HepG2 (cell line): Measurements from ENCODE around the gene CDH23. TPM values are rescaled to one million over a fixed set of nuclear protein-coding genes. Genes with fewer than 3 reads are reported as not detected.

ENCODE experiments used
- CSRNP1 ChIP-seq: sonication (generic); formaldehyde crosslinking; IDR thresholded peaks from 2 replicates; pipeline ENCODE4 v1.8.1; 2023; ENCODE audit warnings: mild to moderate bottlenecking, missing genetic modification reagents
- CTCF ChIP-seq: sonication (generic); formaldehyde crosslinking; IDR thresholded peaks from 2 replicates; pipeline ENCODE4 v1.5.0; 2020; ENCODE audit warnings: mild to moderate bottlenecking, missing genetic modification reagents, moderate library complexity
- EP300 ChIP-seq, 3 experiments: sonication (generic) in 1 of 3; formaldehyde crosslinking in 1 of 3; IDR thresholded peaks; 2 replicates each; pipeline versions ENCODE4 v1.5.1 to v1.6.1; 2011 to 2020; ENCODE audit warnings: low read depth in 2 of 3, low read length in 2 of 3, borderline replicate concordance in 1 of 3, improper control_type of control experiment in 1 of 3, mild to moderate bottlenecking in 1 of 3, missing genetic modification reagents in 1 of 3, moderate library complexity in 1 of 3
- HMGXB4 ChIP-seq, 2 experiments: sonication (generic) in 1 of 2; formaldehyde crosslinking in 1 of 2; IDR thresholded peaks; 2 replicates each; pipeline versions ENCODE4 v1.4.0 to v1.6.1; 2018 to 2020; ENCODE audit warnings: missing genetic modification reagents in 2 of 2, borderline replicate concordance in 1 of 2, low read depth in 1 of 2, mild to moderate bottlenecking in 1 of 2, missing biosample characterization in 1 of 2
- KDM3A ChIP-seq: IDR thresholded peaks from 2 replicates; pipeline ENCODE4 v1.6.1; 2018; ENCODE audit warnings: low read depth, missing compliant biosample characterization
- KDM4B ChIP-seq: sonication (generic); formaldehyde crosslinking; IDR thresholded peaks from 2 replicates; pipeline ENCODE4 v1.4.0; 2020; ENCODE audit warnings: missing genetic modification reagents
- NR1H2 ChIP-seq: sonication (generic); formaldehyde crosslinking; IDR thresholded peaks from 2 replicates; pipeline ENCODE4 v1.8.1; 2022; ENCODE audit warnings: low read depth, missing genetic modification reagents, borderline replicate concordance
- PATZ1 ChIP-seq: sonication (generic); formaldehyde crosslinking; IDR thresholded peaks from 2 replicates; pipeline ENCODE4 v1.4.0; 2020; ENCODE audit warnings: missing genetic modification reagents
- RAD21 ChIP-seq: fragments of 450-650 bp; formaldehyde crosslinking; IDR thresholded peaks from 2 replicates; pipeline ENCODE4 v1.5.0; 2020; ENCODE audit warnings: mild to moderate bottlenecking
- SRY ChIP-seq: sonication (generic); formaldehyde crosslinking; IDR thresholded peaks from 2 replicates; pipeline ENCODE4 v1.8.0; 2022; ENCODE audit warnings: mild to moderate bottlenecking, missing genetic modification reagents
- TBX3 ChIP-seq: fragments of 450-650 bp; IDR thresholded peaks from 2 replicates; pipeline ENCODE4 v1.6.1; 2017; ENCODE audit warnings: antibody characterized with exemption, mild to moderate bottlenecking, inconsistent platforms, borderline replicate concordance
- XBP1 ChIP-seq: sonication (generic); formaldehyde crosslinking; IDR thresholded peaks from 2 replicates; pipeline ENCODE4 v1.5.0; 2020; ENCODE audit warnings: missing genetic modification reagents
- ZBTB7A ChIP-seq: sonication (generic); formaldehyde crosslinking; IDR thresholded peaks from 2 replicates; pipeline ENCODE4 v1.8.0; 2022; ENCODE audit warnings: mild to moderate bottlenecking, missing genetic modification reagents
- ZNF296 ChIP-seq: sonication (generic); formaldehyde crosslinking; conservative IDR thresholded peaks from 2 replicates; pipeline ENCODE4 v1.5.0; 2020; ENCODE audit warnings: mild to moderate bottlenecking, missing genetic modification reagents
- ZNF569 ChIP-seq: sonication (generic); formaldehyde crosslinking; IDR thresholded peaks from 2 replicates; pipeline ENCODE4 v1.5.0; 2020; ENCODE audit warnings: mild to moderate bottlenecking, missing genetic modification reagents, moderate library complexity, borderline replicate concordance
- ZNF616 ChIP-seq: sonication (generic); formaldehyde crosslinking; IDR thresholded peaks from 2 replicates; pipeline ENCODE4 v1.5.0; 2020; ENCODE audit warnings: low read depth, mild to moderate bottlenecking, missing genetic modification reagents
- ZNF724P ChIP-seq: sonication (generic); formaldehyde crosslinking; IDR thresholded peaks from 2 replicates; pipeline ENCODE4 v1.8.0; 2022; ENCODE audit warnings: missing genetic modification reagents, borderline replicate concordance
- ZNF761 ChIP-seq: sonication (generic); formaldehyde crosslinking; conservative IDR thresholded peaks from 2 replicates; pipeline ENCODE4 v1.4.0; 2020; ENCODE audit warnings: mild to moderate bottlenecking, missing genetic modification reagents
- ZNF782 ChIP-seq: sonication (generic); formaldehyde crosslinking; IDR thresholded peaks from 2 replicates; pipeline ENCODE4 v1.4.0; 2020; ENCODE audit warnings: missing genetic modification reagents, mild to moderate bottlenecking, borderline replicate concordance
- polyA plus RNA-seq, 8 experiments: library from polyadenylated mRNA; depleted of rRNA in 3 of 8; stranded (reverse) in 7 of 8; unstranded in 1 of 8; fragments of >200 nt; fragmentation: Illumina TruSeq in 4 of 8; extraction: Trizol in 4 of 8; gene quantifications; 2 replicates each; pipeline versions ENCODE4 v1.2.1 to v1.2.3, GENCODE V29; 2011 to 2016; ENCODE audit warnings: low read depth in 4 of 8, missing spikeins in 1 of 8, mixed read lengths in 1 of 8; ENCODE audit not compliant: insufficient read depth in 1 of 8
- total RNA-seq, 5 experiments: library from RNA; depleted of rRNA; stranded (reverse); fragments of >200 nt; fragmentation: Illumina TruSeq; extraction: Trizol; gene quantifications; 2 replicates each; pipeline ENCODE4 v1.2.3, GENCODE V29; 2016; ENCODE audit warnings: low read depth in 1 of 5

CDH23 gene
- total and polyA plus RNA-seq, 2 of the 13 experiments (the other 11 are each of a cell fraction or from before 2014, with no cell fraction given): 0.13 TPM; not detected in 1

- 0 out of 2 replicates have a peak, but pooled peaks have one; percentile 32 for TF ChIP-seq ZBTB7A
- TF ChIP-seq ZNF724P (CRISPR knock-in tag): no peak
- no peak for TF ChIP-seq SRY (CRISPR knock-in tag)
- TF ChIP-seq NR1H2: no peak
- TF ChIP-seq ZNF616 (CRISPR knock-in tag): no peak
- TF ChIP-seq TBX3: no peak
- no peak; the same call in 1 of the 2 replicates for TF ChIP-seq KDM4B (CRISPR knock-in tag)
- 0 out of 4 replicates have a peak, but pooled peaks of 1 of the 2 experiments have one; percentile 38 for TF ChIP-seq HMGXB4 (CRISPR knock-in tag; IDR thresholded peaks at IDR 0.05; ENCODE audit: borderline replicate concordance in 1 of 2, low read depth in 1 of 2)
- no peak for TF ChIP-seq ZNF569 (CRISPR knock-in tag)
- no peak for TF ChIP-seq ZNF296 (CRISPR knock-in tag)
- TF ChIP-seq ZNF782 (CRISPR knock-in tag): no peak
- TF ChIP-seq PATZ1 (CRISPR knock-in tag): peak; percentile 39; the same call in 1 of the 2 replicates
- TF ChIP-seq CTCF (CRISPR knock-in tag): peak; percentile 95
- TF ChIP-seq XBP1 (CRISPR knock-in tag): no peak
- no peak for TF ChIP-seq EP300 (IDR thresholded peaks at IDR 0.05; ENCODE audit: low read depth in 2 of 2, low read length in 2 of 2)
- TF ChIP-seq EP300 (CRISPR knock-in tag; IDR thresholded peaks at IDR 0.05; ENCODE audit: borderline replicate concordance): no peak
- TF ChIP-seq ZNF761 (CRISPR knock-in tag): no peak
- TF ChIP-seq KDM3A (CRISPR knock-in tag): 0 out of 2 replicates have a peak, but pooled peaks have one; percentile 34
- peak; percentile 80 for TF ChIP-seq RAD21 (CRISPR knock-in tag)
- TF ChIP-seq CSRNP1 (CRISPR knock-in tag): no peak
Measured at GRCh38 chr10:71812016-71812912, 415.5 kb downstream of the CDH23 start (continued).
